Hepatocyte (in vitro differentiated cells): ENCODE measurements around the gene FILIP1. TPM values are rescaled to one million over a fixed set of nuclear protein-coding genes. Genes with fewer than 3 reads are reported as not detected.

ENCODE experiments used
- DNase-seq: peaks from one replicate; pipeline ENCODE4 v3.0.0-alpha.2; 2016; ENCODE audit warnings: low spot score
- H2AFZ ChIP-seq: fragments of 200-600 bp; sonication (generic); 2 replicates; pipeline ENCODE4 v1.6.0; 2016; ENCODE audit warnings: antibody characterized with exemption, mild to moderate bottlenecking
- H3K27ac ChIP-seq: fragments of 200-600 bp; sonication (generic); 2 replicates; pipeline ENCODE4 v1.5.1; 2016; ENCODE audit warnings: mild to moderate bottlenecking
- H3K27me3 ChIP-seq: fragments of 200-600 bp; sonication (generic); 2 replicates; pipeline ENCODE4 v1.6.1; 2016
- H3K36me3 ChIP-seq: fragments of 200-600 bp; sonication (generic); replicated peaks from 2 replicates; pipeline ENCODE4 v1.5.1; 2016; ENCODE audit warnings: low read depth; ENCODE audit not compliant: insufficient read depth
- H3K4me1 ChIP-seq: fragments of 200-600 bp; sonication (generic); 2 replicates; pipeline ENCODE4 v1.5.1; 2016; ENCODE audit warnings: mild to moderate bottlenecking, moderate library complexity; ENCODE audit not compliant: insufficient read depth
- H3K4me2 ChIP-seq: fragments of 200-600 bp; sonication (generic); 2 replicates; pipeline ENCODE4 v1.6.0; 2016
- H3K4me3 ChIP-seq: fragments of 200-600 bp; sonication (generic); 2 replicates; pipeline ENCODE4 v1.5.1; 2016; ENCODE audit warnings: mild to moderate bottlenecking
- H3K79me2 ChIP-seq: fragments of 200-600 bp; sonication (generic); 2 replicates; pipeline ENCODE4 v1.6.0; 2017; ENCODE audit warnings: mild to moderate bottlenecking
- H3K9me2 ChIP-seq: fragments of 200-600 bp; sonication (generic); replicated peaks from 2 replicates; pipeline ENCODE4 v1.6.0; 2017; ENCODE audit warnings: mild to moderate bottlenecking; ENCODE audit not compliant: insufficient read depth
- H3K9me3 ChIP-seq: fragments of 200-600 bp; sonication (generic); 2 replicates; pipeline ENCODE4 v1.5.1; 2016; ENCODE audit warnings: low read depth, mild to moderate bottlenecking
- H4K20me1 ChIP-seq: fragments of 200-600 bp; sonication (generic); 2 replicates; pipeline ENCODE4 v1.6.0; 2016; ENCODE audit warnings: mild to moderate bottlenecking; ENCODE audit not compliant: insufficient read depth, poor library complexity, severe bottlenecking
- CTCF ChIP-seq: fragments of 200-600 bp; sonication (generic); IDR thresholded peaks from 2 replicates; pipeline ENCODE4 v1.5.1; 2016; ENCODE audit warnings: antibody characterized with exemption, mild to moderate bottlenecking; ENCODE audit not compliant: poor library complexity
- EZH2 ChIP-seq: fragments of 200-600 bp; sonication (generic); IDR thresholded peaks from 2 replicates; pipeline ENCODE4 v1.6.1; 2016; ENCODE audit warnings: antibody characterized with exemption, mild to moderate bottlenecking, borderline replicate concordance
- EZH2phosphoT487 ChIP-seq: fragments of 200-600 bp; sonication (generic); IDR thresholded peaks from one replicate; pipeline ENCODE4 v1.6.1; 2018; ENCODE audit warnings: antibody characterized with exemption, mild to moderate bottlenecking, low read depth, moderate library complexity; ENCODE audit not compliant: unreplicated experiment, severe bottlenecking
- WGBS: methylation state at CpG from one replicate; pipeline ENCODE4 v1.1.6; 2016; ENCODE audit warnings: low lambda C conversion rate; ENCODE audit errors: missing lambda C conversion rate; 5-methylcytosine and 5-hydroxymethylcytosine counted together
- polyA plus RNA-seq: library from polyadenylated mRNA; unstranded; fragments of >200 nt; fragmentation: Nextera tagmentation; extraction: Ambion mirVana; gene quantifications from 2 replicates; pipeline ENCODE4 v1.2.1, GENCODE V29; 2016
- total RNA-seq: library from RNA; depleted of rRNA; stranded (reverse); fragments of >200 nt; gene quantifications from 2 replicates; pipeline ENCODE4 v1.2.3, GENCODE V29; 2014

The FILIP1 gene
- total and polyA plus RNA-seq, 2 experiments from 2014 or later, result 4.1 to 6.0 TPM

GRCh38 chr6:75286955-75287354, 206.6 kb downstream of the FILIP1 start:
- Histone ChIP-seq H3K9me2 (no peaks in the 10 kb centered on the region), H3K79me2 (peaks cover 50% of the 10 kb centered on the region), H2AFZ (no peak overlapping the region), H3K27ac (no peak overlapping the region), H3K9me3 (no peaks in the 10 kb centered on the region), H4K20me1 (peaks cover 14% of the 10 kb centered on the region), H3K4me2 (no peak overlapping the region), H3K4me3 (no peak overlapping the region), H3K36me3 (no peaks in the 10 kb centered on the region), H3K4me1 (peaks cover 4% of the 10 kb centered on the region), H3K27me3 (no peaks in the 10 kb centered on the region)
- DNase-seq, result no peak
- WGBS, result 95% methylated on average over 2 of the region's 2 CpGs
- no peak for TF ChIP-seq EZH2phosphoT487
- no peak for TF ChIP-seq EZH2
- TF ChIP-seq CTCF, result no peak

GRCh38 chr6:75285283-75285639, 208.3 kb downstream of the FILIP1 start:
- Histone ChIP-seq H4K20me1 (peaks cover 31% of the 10 kb centered on the region), H3K27me3 (no peaks in the 10 kb centered on the region), H3K4me2 (peak overlapping the region; percentile 82), H3K27ac (peak overlapping the region; percentile 89), H3K4me3 (peak overlapping the region; percentile 53), H3K9me2 (no peaks in the 10 kb centered on the region), H3K36me3 (no peaks in the 10 kb centered on the region), H3K9me3 (no peaks in the 10 kb centered on the region), H3K79me2 (peaks cover 66% of the 10 kb centered on the region), H3K4me1 (peaks cover 21% of the 10 kb centered on the region), H2AFZ (peak overlapping the region; percentile 82)
- no peak for DNase-seq
- TF ChIP-seq EZH2, result no peak
- WGBS, result 7% methylated on average over 6 of the region's 6 CpGs

GRCh38 chr6:75284632-75285282, 208.8 kb downstream of the FILIP1 start, which contains the start of gene TMEM30A:
TSS of gene TMEM30A (minus strand) at chr6:75284792. CDS start at chr6:75284638, 154 bp downstream.
- Histone ChIP-seq H4K20me1 (peaks cover 36% of the 10 kb centered on the region), H3K79me2 (peaks cover 71% of the 10 kb centered on the region), H3K4me2 (peak within 1 kb of the TSS; percentile 82), H3K27me3 (no peaks in the 10 kb centered on the region), H3K9me3 (no peaks in the 10 kb centered on the region), H3K4me3 (peak within 1 kb of the TSS; percentile 86), H3K9me2 (no peaks in the 10 kb centered on the region), H3K27ac (peak within 1 kb of the TSS; percentile 95), H2AFZ (peak within 1 kb of the TSS; percentile 82), H3K36me3 (no peaks in the 10 kb centered on the region), H3K4me1 (peaks cover 25% of the 10 kb centered on the region)
- TF ChIP-seq EZH2phosphoT487 (peak; percentile 75), EZH2 (no peak), CTCF (no peak)
- 2% methylated on average over 49 of the region's 55 CpGs for WGBS
- peak; percentile 99 for DNase-seq

GRCh38 chr6:75283907-75284631, 209.5 kb downstream of the FILIP1 start:
- H3K36me3 ChIP-seq, result no peaks in the 10 kb centered on the region
- peaks cover 77% of the 10 kb centered on the region for H3K79me2 ChIP-seq
- no peaks in the 10 kb centered on the region for H3K27me3 ChIP-seq
- H3K4me1 ChIP-seq, result peaks cover 25% of the 10 kb centered on the region
- H3K9me3 ChIP-seq, result no peaks in the 10 kb centered on the region
- peak overlapping the region; percentile 75 for H2AFZ ChIP-seq
- no peaks in the 10 kb centered on the region for H3K9me2 ChIP-seq
- peak overlapping the region; percentile 82 for H3K4me2 ChIP-seq
- TF ChIP-seq EZH2 (no peak), CTCF (no peak), EZH2phosphoT487 (no peak)
- WGBS, result under 1% methylated on average over 35 of the region's 36 CpGs
- peak; percentile 43 for DNase-seq
- H4K20me1 ChIP-seq, result peaks cover 43% of the 10 kb centered on the region
- H3K27ac ChIP-seq, result peak overlapping the region; percentile 95
- H3K4me3 ChIP-seq, result peak overlapping the region; percentile 86
